IgD-negative memory B cell (primary cell): ENCODE measurements around the gene CYSLTR2. TPM values are rescaled to one million over a fixed set of nuclear protein-coding genes. Genes with fewer than 3 reads are reported as not detected.

Experiments
- polyA plus RNA-seq: library from polyadenylated mRNA; unstranded; fragments of 300-500 nt; fragmentation: Illumina TruSeq; gene quantifications from one replicate; pipeline ENCODE4 v1.2.3, GENCODE V29; 2021

CYSLTR2 gene
- polyA plus RNA-seq, 1 donor from 2014 or later: not detected

Other genes starting within 250 kb of the CYSLTR2 start
- gene LPAR6, start 240.8 kb upstream of the CYSLTR2 start, polyA plus RNA-seq: 2.4 TPM
- gene RCBTB2, start 120.8 kb upstream of the CYSLTR2 start, polyA plus RNA-seq: 3.5 TPM